ENCODE results near the gene KIF4A. TPM values are rescaled to one million over a fixed set of nuclear protein-coding genes. Genes with fewer than 3 reads are reported as not detected.
A peak's percentile ranks its signal among the peaks of the same experiment; 100 is the strongest.

Gene KIF4A
- total and polyA plus RNA-seq, 10 of the 15 experiments (the other 5 are each of a cell fraction or from before 2014, with no cell fraction given), result 10.8 to 28.8 (median 22.5) TPM

GRCh38 chrX:70433848-70434351 is 144.0 kb downstream of the KIF4A start:
- in situ Hi-C loops (cut with MboI), result loop anchor here (25.0 kb wide), 1 partner anchor 397 kb away; the partner anchor contains the start of gene AWAT2
- H4K20me1 ChIP-seq (ENCODE audit: control insufficient read depth, insufficient read depth), result no peaks in the 10 kb centered on the region
- ChIA-PET SMC1A (ENCODE audit: uncharacterized antibody, unreplicated experiment) (interaction anchor here (1.3 kb wide), 1 partner anchor 141 kb away, joined by 4 read pairs; no protein-coding TSS in a partner anchor), POLR2A (interaction anchor here (0.6 to 0.8 kb wide), 2 partner anchors 143 to 327 kb away, joined by 3 to 4 read pairs; no protein-coding TSS in a partner anchor), CTCF (interaction anchor here (0.8 to 2.7 kb wide), 13 partner anchors 11 to 300 kb away, joined by 3 to 11 read pairs (median 4); partner anchors contain the start of genes GDPD2, IGBP1, KIF4A and PDZD11), RAD21 (ENCODE audit: unreplicated experiment) (interaction anchor here (0.9 to 1.7 kb wide), 5 partner anchors 22 to 400 kb away, joined by 3 to 5 read pairs (median 3); partner anchors contain the start of gene IGBP1)
- BruUV-seq (replicated peaks), result no TSS peak
- WGBS (ENCODE audit: insufficient coverage, insufficient replicate concordance, low lambda C conversion rate, missing lambda C conversion rate), result 42% methylated on average over 35 of the region's 37 CpGs
- peak overlapping the region; percentile 50; the same call in 1 of the 2 replicates for H3K27ac ChIP-seq (ENCODE audit: control insufficient read depth, insufficient read depth)
- H3K27me3 ChIP-seq (replicated peaks in 1 of 2; ENCODE audit: control insufficient read depth in 2 of 2, insufficient read depth in 2 of 2, low read length in 1 of 2), result no peaks in the 10 kb centered on the region
- peak overlapping the region; percentile 79 for H3K4me2 ChIP-seq (ENCODE audit: control insufficient read depth, insufficient read depth)
- no peaks in the 10 kb centered on the region for H3K79me2 ChIP-seq (ENCODE audit: control insufficient read depth, insufficient read depth, low read length)
- H3K4me1 ChIP-seq (ENCODE audit: control insufficient read depth, insufficient read depth, low read length), result peaks cover 10% of the 10 kb centered on the region
- H3K36me3 ChIP-seq (ENCODE audit: control insufficient read depth in 2 of 2, insufficient read depth in 2 of 2, low read length in 1 of 2), result no peaks in the 10 kb centered on the region
- peak overlapping the region; percentile 89 for H2AFZ ChIP-seq (ENCODE audit: control insufficient read depth, low read depth, low read length)
- H3K9ac ChIP-seq (ENCODE audit: control insufficient read depth, insufficient read depth, low read length), result peak overlapping the region; percentile 73
- ATAC-seq (peak; percentile 81), DNase-seq (ENCODE audit: low read depth, low spot score) (no peak), FAIRE-seq (no peak)
- intact Hi-C loops (cut with micrococcal nuclease; ENCODE audit: unreplicated experiment), result loop anchor here (5.0 kb wide), 1 partner anchor 402 kb away; no protein-coding TSS in a partner anchor
- H3K9me3 ChIP-seq (replicated peaks; ENCODE audit: control insufficient read depth, insufficient read depth, low read length), result no peaks in the 10 kb centered on the region
- peak overlapping the region; percentile 75 for H3K4me3 ChIP-seq
- TF ChIP-seq CHD1 (IDR thresholded peaks at IDR 0.05; ENCODE audit: low read depth, low read length) (no peak), IRF5 (IDR thresholded peaks at IDR 0.05; ENCODE audit: borderline replicate concordance) (no peak), SIX5 (IDR thresholded peaks at IDR 0.05; ENCODE audit: low read depth, low read length, severe bottlenecking) (no peak), HDAC2 (IDR thresholded peaks at IDR 0.05) (no peak), SMAD1 (IDR thresholded peaks at IDR 0.05; ENCODE audit: low read depth, partially characterized antibody) (no peak), RBBP5 (conservative IDR thresholded peaks at IDR 0.05) (no peak), ZZZ3 (IDR thresholded peaks at IDR 0.05; ENCODE audit: control insufficient read depth, insufficient read length, low read depth) (no peak), TAF1 (IDR thresholded peaks at IDR 0.05; ENCODE audit: borderline replicate concordance, low read depth, low read length) (no peak), IKZF2 (IDR thresholded peaks at IDR 0.05) (no peak; a peak in 1 of 4 replicates), SRF (IDR thresholded peaks at IDR 0.05; ENCODE audit: low read depth in 2 of 2, low read length in 2 of 2) (no peak), NKRF (conservative IDR thresholded peaks at IDR 0.05) (peak; percentile 51; the same call in 1 of the 2 replicates), MEF2B (IDR thresholded peaks at IDR 0.05; ENCODE audit: partially characterized antibody, poor library complexity, severe bottlenecking) (peak; percentile 23), ZNF687 (IDR thresholded peaks at IDR 0.05) (peak; percentile 58; the same call in 1 of the 2 replicates), SMC3 (IDR thresholded peaks at IDR 0.05; ENCODE audit: borderline replicate concordance, low read length) (peak; percentile 24), CREM (IDR thresholded peaks at IDR 0.05; ENCODE audit: low read depth) (peak; percentile 74; the same call in 1 of the 2 replicates), TCF7 (IDR thresholded peaks at IDR 0.05; ENCODE audit: borderline replicate concordance) (no peak), RAD51 (IDR thresholded peaks at IDR 0.05) (no peak), TCF12 (IDR thresholded peaks at IDR 0.05; ENCODE audit: low read depth, low read length) (peak; percentile 65)

All from GM12878 (cell line).